Trophoblast cell (in vitro differentiated cells and primary cell): Measurements from ENCODE around the gene PTPN23.

Source experiments
- DNase-seq, 2 donors: peaks; one replicate each; pipeline ENCODE4 v3.0.0-alpha.2; 2016
- H2AFZ ChIP-seq: 2 replicates; pipeline ENCODE4 v1.6.1; 2013; ENCODE audit warnings: low read length, moderate library complexity, mild to moderate bottlenecking; ENCODE audit not compliant: insufficient read depth, poor library complexity
- H2AK5ac ChIP-seq: 2 replicates; pipeline ENCODE4 v1.6.1; 2013; ENCODE audit warnings: mild to moderate bottlenecking, low read length
- H2BK120ac ChIP-seq: 2 replicates; pipeline ENCODE4 v1.6.1; 2013; ENCODE audit warnings: low read length, mild to moderate bottlenecking, moderate library complexity; ENCODE audit not compliant: insufficient read depth, poor library complexity
- H2BK12ac ChIP-seq: 2 replicates; pipeline ENCODE4 v1.6.1; 2013; ENCODE audit warnings: mild to moderate bottlenecking, low read length, moderate library complexity
- H2BK5ac ChIP-seq: 2 replicates; pipeline ENCODE4 v1.6.1; 2013; ENCODE audit warnings: low read length, low read depth, moderate library complexity, mild to moderate bottlenecking; ENCODE audit not compliant: poor library complexity
- H3K14ac ChIP-seq: 2 replicates; pipeline ENCODE4 v1.6.1; 2013; ENCODE audit warnings: mild to moderate bottlenecking, low read length
- H3K18ac ChIP-seq: 2 replicates; pipeline ENCODE4 v1.6.1; 2013; ENCODE audit warnings: mild to moderate bottlenecking, low read length
- H3K23ac ChIP-seq: 2 replicates; pipeline ENCODE4 v1.6.1; 2013; ENCODE audit warnings: low read length
- H3K27ac ChIP-seq: 2 replicates; pipeline ENCODE4 v1.5.1; 2013; ENCODE audit warnings: low read depth, mild to moderate bottlenecking, inconsistent platforms, low read length, moderate library complexity
- H3K27me3 ChIP-seq: 2 replicates; pipeline ENCODE4 v1.6.1; 2013; ENCODE audit warnings: inconsistent platforms, mild to moderate bottlenecking, low read length, moderate library complexity; ENCODE audit not compliant: insufficient read depth
- H3K36me3 ChIP-seq, 2 experiments: 1 replicate in 1 of 2; 2 replicates in 1 of 2; pipeline ENCODE4 v1.6.1; 2013; ENCODE audit warnings: low read length in 2 of 2, mild to moderate bottlenecking in 2 of 2, moderate library complexity in 1 of 2; ENCODE audit not compliant: insufficient read depth in 2 of 2, control insufficient read depth in 1 of 2
- H3K4ac ChIP-seq: 2 replicates; pipeline ENCODE4 v1.6.1; 2013; ENCODE audit warnings: low read depth, mild to moderate bottlenecking, low read length, moderate library complexity
- H3K4me1 ChIP-seq, 2 experiments: 1 replicate in 1 of 2; 2 replicates in 1 of 2; pipeline ENCODE4 v1.6.1; 2013; ENCODE audit warnings: low read length in 2 of 2, mild to moderate bottlenecking in 2 of 2, moderate library complexity in 1 of 2; ENCODE audit not compliant: insufficient read depth in 2 of 2, control insufficient read depth in 1 of 2
- H3K4me2 ChIP-seq: 2 replicates; pipeline ENCODE4 v1.6.1; 2013; ENCODE audit warnings: inconsistent platforms, mild to moderate bottlenecking, low read length, moderate library complexity
- H3K4me3 ChIP-seq: 2 replicates; pipeline ENCODE4 v1.5.1; 2013; ENCODE audit warnings: mild to moderate bottlenecking, low read depth, low read length, inconsistent platforms
- H3K79me1 ChIP-seq: one replicate; pipeline ENCODE4 v1.6.1; 2013; ENCODE audit warnings: low read length
- H3K79me2 ChIP-seq: 2 replicates; pipeline ENCODE4 v1.6.1; 2013; ENCODE audit warnings: low read length, mild to moderate bottlenecking; ENCODE audit not compliant: control insufficient read depth, insufficient read depth, poor library complexity
- H3K9ac ChIP-seq: 2 replicates; pipeline ENCODE4 v1.6.1; 2013; ENCODE audit warnings: mild to moderate bottlenecking, low read length
- H3K9me3 ChIP-seq: 2 replicates; pipeline ENCODE4 v1.6.1; 2013; ENCODE audit warnings: low read depth, mild to moderate bottlenecking, control low read depth, inconsistent platforms, low read length; ENCODE audit not compliant: insufficient read depth
- H4K12ac ChIP-seq: 2 replicates; pipeline ENCODE4 v1.6.1; 2013; ENCODE audit warnings: low read depth, mild to moderate bottlenecking, low read length, moderate library complexity
- H4K8ac ChIP-seq: 2 replicates; pipeline ENCODE4 v1.6.1; 2013; ENCODE audit warnings: low read depth, mild to moderate bottlenecking, low read length, moderate library complexity
- H4K91ac ChIP-seq: one replicate; pipeline ENCODE4 v1.6.1; 2013; ENCODE audit warnings: low read depth, mild to moderate bottlenecking, low read length, moderate library complexity
- whole genome bisulfite sequencing: extraction: QIAGEN DNeasy Blood & Tissue Kit; methylation state at CpG from one replicate; pipeline ENCODE4 v1.1.7; 2013; ENCODE audit warnings: missing lambda C conversion rate; ENCODE audit not compliant: insufficient read length, insufficient coverage; ENCODE audit errors: extremely low coverage; 5-methylcytosine and 5-hydroxymethylcytosine counted together

Gene PTPN23

DNA sequence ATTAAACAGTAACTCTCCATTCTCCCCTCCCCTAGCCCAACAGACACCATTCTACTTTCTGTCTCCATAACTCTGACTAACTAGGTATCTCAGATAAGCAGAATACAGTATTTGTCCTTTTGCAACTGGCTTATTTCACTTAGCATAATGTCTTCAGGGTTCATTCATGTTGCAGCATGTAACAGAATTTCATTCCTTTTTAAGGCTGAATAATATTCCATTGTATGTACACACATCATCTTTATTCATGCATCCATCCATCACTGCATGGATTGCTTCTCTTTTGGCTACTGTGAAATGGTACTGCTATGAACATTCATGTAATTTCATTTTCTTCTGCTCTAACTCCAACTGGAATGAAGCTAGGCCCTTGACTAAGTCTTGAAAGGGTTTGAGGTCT, 2.0 kb upstream of the PTPN23 start:
- H2AFZ ChIP-seq: no peak overlapping the region
- H3K4me3 ChIP-seq: no peak overlapping the region
- no peak overlapping the region for H2BK5ac ChIP-seq
- no peak overlapping the region for H3K27ac ChIP-seq
- no peak overlapping the region for H3K23ac ChIP-seq
- H2AK5ac ChIP-seq: no peak overlapping the region
- H3K9me3 ChIP-seq: peaks cover 2% of the 10 kb centered on the region
- H3K79me1 ChIP-seq: peaks cover 10% of the 10 kb centered on the region
- no peak overlapping the region for H4K12ac ChIP-seq
- no peak overlapping the region for H2BK120ac ChIP-seq
- H3K4me2 ChIP-seq: no peak overlapping the region
- H2BK12ac ChIP-seq: no peak overlapping the region
- H3K27me3 ChIP-seq: no peaks in the 10 kb centered on the region
- peaks cover 12% of the 10 kb centered on the region for H3K79me2 ChIP-seq
- peaks cover 4 to 10% of the 10 kb centered on the region in 2 experiments for H3K4me1 ChIP-seq
- no peaks in the 10 kb centered on the region for H3K36me3 ChIP-seq
- no peak overlapping the region for H3K14ac ChIP-seq
- H4K8ac ChIP-seq: no peak overlapping the region
- no peak overlapping the region for H3K18ac ChIP-seq
- no peak overlapping the region for H4K91ac ChIP-seq
- no peak overlapping the region for H3K4ac ChIP-seq
- DNase-seq: no peak
- H3K9ac ChIP-seq: no peak overlapping the region

DNA sequence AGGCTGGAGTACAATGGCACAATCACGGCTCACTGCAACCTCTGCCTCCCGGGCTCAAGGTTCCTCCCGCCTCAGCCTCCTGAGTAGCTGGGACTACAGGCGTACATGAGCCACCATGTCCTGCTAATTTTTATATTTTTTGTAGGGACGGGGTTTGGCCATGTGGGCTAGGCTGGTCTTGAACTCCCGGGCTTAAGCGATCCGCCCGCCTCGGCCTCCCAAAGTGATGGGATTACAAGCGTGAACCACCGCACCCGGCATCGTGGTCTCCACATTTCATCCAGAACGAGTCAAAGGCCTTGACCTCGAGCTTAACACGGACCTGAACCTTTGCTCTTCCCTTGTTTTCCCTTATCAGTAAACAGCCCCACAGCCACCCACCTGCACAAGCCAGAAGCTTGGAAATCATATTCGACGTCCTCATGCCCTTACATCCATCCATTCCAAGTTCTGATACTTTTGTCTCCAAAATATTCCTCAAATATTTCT, 1.4 kb upstream of the PTPN23 start:
- no peak for DNase-seq
- H4K91ac ChIP-seq: no peak overlapping the region
- H3K27me3 ChIP-seq: no peaks in the 10 kb centered on the region
- H2BK5ac ChIP-seq: no peak overlapping the region
- peaks cover 2% of the 10 kb centered on the region for H3K9me3 ChIP-seq
- H2BK120ac ChIP-seq: no peak overlapping the region
- H3K79me2 ChIP-seq: peaks cover 12% of the 10 kb centered on the region
- H3K18ac ChIP-seq: no peak overlapping the region
- H2BK12ac ChIP-seq: no peak overlapping the region
- peak overlapping the region; percentile 4 for H3K4me3 ChIP-seq
- no peak overlapping the region for H2AFZ ChIP-seq
- no CpG with 5 or more reads among the region's 19 CpGs for WGBS
- peak overlapping the region; percentile 35 for H4K12ac ChIP-seq
- H3K14ac ChIP-seq: no peak overlapping the region
- no peak overlapping the region for H3K27ac ChIP-seq
- H3K4ac ChIP-seq: peak overlapping the region; percentile 10
- H2AK5ac ChIP-seq: no peak overlapping the region
- H3K79me1 ChIP-seq: peaks cover 10% of the 10 kb centered on the region
- H3K4me2 ChIP-seq: peak overlapping the region; percentile 67
- no peaks in the 10 kb centered on the region for H3K36me3 ChIP-seq
- H3K9ac ChIP-seq: no peak overlapping the region
- H3K4me1 ChIP-seq: peaks cover 4 to 10% of the 10 kb centered on the region in 2 experiments
- no peak overlapping the region for H4K8ac ChIP-seq
- no peak overlapping the region for H3K23ac ChIP-seq

DNA sequence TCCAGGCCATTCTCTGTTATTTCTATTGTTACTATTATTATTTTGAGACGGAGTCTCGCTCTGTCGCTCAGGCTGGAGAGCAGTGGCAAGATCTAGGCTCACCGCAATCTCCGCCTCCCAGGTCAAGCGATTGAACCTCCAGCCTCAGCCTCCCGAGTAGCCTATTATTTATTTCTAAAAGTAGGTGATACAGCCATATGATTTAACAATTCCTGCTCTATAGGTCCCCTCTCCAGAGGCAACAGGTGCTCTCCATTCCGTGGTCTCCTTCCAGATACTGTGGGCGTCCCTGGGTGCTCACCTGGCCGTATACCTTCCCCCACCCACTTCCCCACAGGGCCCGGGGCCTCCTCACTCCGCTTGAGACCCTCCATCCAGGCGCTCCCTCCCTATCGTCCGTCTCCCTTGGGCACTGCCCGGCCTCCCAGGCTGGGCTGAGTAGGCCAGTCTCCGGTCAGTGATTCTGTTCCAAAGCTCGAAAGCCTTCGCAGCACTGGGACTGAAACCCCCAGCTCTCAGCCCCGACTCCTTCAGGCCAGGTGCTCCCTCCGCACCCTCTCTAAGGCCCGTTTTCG, 708 bp upstream of the PTPN23 start:
- peak overlapping the region; percentile 98 for H4K12ac ChIP-seq
- H2AFZ ChIP-seq: peak overlapping the region; percentile 95
- peaks cover 4 to 10% of the 10 kb centered on the region in 2 experiments for H3K4me1 ChIP-seq
- peak overlapping the region; percentile 97 for H3K14ac ChIP-seq
- WGBS: no CpG with 5 or more reads among the region's 23 CpGs
- H3K79me1 ChIP-seq: peaks cover 10% of the 10 kb centered on the region
- H3K4me3 ChIP-seq: peak overlapping the region; percentile 73
- H3K79me2 ChIP-seq: peaks cover 12% of the 10 kb centered on the region
- H4K8ac ChIP-seq: peak overlapping the region; percentile 92
- H3K18ac ChIP-seq: peak overlapping the region; percentile 95
- no peak overlapping the region for H3K23ac ChIP-seq
- H3K27me3 ChIP-seq: no peaks in the 10 kb centered on the region
- H2BK12ac ChIP-seq: peak overlapping the region; percentile 10
- H2AK5ac ChIP-seq: peak overlapping the region; percentile 96
- H3K4ac ChIP-seq: peak overlapping the region; percentile 94
- H2BK120ac ChIP-seq: peak overlapping the region; percentile 83
- peak overlapping the region; percentile 85 for H3K27ac ChIP-seq
- peak overlapping the region; percentile 91 for H4K91ac ChIP-seq
- no peaks in the 10 kb centered on the region for H3K36me3 ChIP-seq
- H2BK5ac ChIP-seq: peak overlapping the region; percentile 88
- DNase-seq: peak in 1 of 2 donors; percentile 20
- peak overlapping the region; percentile 77 for H3K9ac ChIP-seq
- H3K4me2 ChIP-seq: peak overlapping the region; percentile 67
- peaks cover 2% of the 10 kb centered on the region for H3K9me3 ChIP-seq

DNA sequence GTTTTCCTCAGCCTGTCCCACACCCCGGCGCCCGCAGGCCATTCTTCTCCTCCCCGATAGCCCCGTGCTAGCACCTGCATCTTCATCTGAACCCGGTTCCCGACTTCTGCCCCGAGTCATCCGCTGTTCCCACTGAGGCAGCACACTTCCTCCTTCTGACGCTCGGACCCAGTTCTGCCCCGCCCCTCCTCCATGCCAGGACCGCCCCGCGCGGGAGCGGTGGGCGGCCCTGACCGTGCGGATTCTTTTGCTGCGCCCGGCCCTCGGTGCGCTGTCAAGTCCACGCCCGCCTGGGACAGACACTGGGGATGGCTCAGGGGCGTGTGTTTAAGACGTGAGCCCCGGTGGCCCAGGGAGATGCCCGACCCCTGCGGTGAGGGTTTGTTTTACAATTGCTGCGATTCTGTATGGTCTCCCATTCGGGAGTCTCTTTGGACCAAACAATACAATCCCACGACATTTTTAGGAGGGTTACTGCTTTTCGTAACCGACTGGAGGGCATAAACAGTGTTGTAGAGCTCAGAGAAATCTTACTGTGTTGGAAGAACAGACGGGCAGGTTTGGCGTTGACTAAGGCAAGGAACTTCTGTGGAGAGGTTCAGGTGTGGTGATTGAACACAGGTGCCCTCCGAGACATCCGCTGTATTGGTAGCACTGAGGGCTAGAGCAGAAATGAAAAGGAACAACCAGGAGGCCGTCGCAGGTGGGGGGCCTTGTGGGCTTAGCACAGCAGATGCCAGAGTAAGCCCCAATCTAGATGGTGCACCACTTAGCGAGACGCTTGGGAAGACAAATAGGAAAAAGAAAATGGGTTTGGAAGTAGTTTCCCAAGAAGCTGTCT, 716 bp downstream of the PTPN23 start:
- no peaks in the 10 kb centered on the region for H3K27me3 ChIP-seq
- no CpG with 5 or more reads among the region's 44 CpGs for WGBS
- H2AK5ac ChIP-seq: peak overlapping the region; percentile 73

More for the DNA sequence above, 716 bp downstream of the PTPN23 start:
- Histone ChIP-seq H3K27ac (peak overlapping the region; percentile 90), H3K14ac (peak overlapping the region; percentile 95), H4K8ac (peak overlapping the region; percentile 95), H3K4me3 (peak overlapping the region; percentile 97), H3K23ac (no peak overlapping the region), H2BK12ac (no peak overlapping the region), H3K36me3 (peaks cover 2% of the 10 kb centered on the region in 2 experiments), H2BK120ac (peak overlapping the region; percentile 89), H4K12ac (peak overlapping the region; percentile 89), H3K4me1 (peaks cover 6 to 14% of the 10 kb centered on the region in 2 experiments), H3K9me3 (peaks cover 2% of the 10 kb centered on the region), H3K18ac (peak overlapping the region; percentile 93), H3K79me1 (peaks cover 10% of the 10 kb centered on the region), H3K4me2 (peak overlapping the region; percentile 83), H3K79me2 (peaks cover 12% of the 10 kb centered on the region), H3K9ac (peak overlapping the region; percentile 51), H3K4ac (peak overlapping the region; percentile 80), H4K91ac (peak overlapping the region; percentile 95), H2BK5ac (peak overlapping the region; percentile 86), H2AFZ (peak overlapping the region; percentile 46)
- DNase-seq: peak; percentile 84 to 90
